ENCODE measurements around the gene CREM. TPM values are rescaled to one million over a fixed set of nuclear protein-coding genes. Genes with fewer than 3 reads are reported as not detected.

Gene CREM
- total and polyA plus RNA-seq, 8 donors: 17.6 to 43.5 (median 33.9) TPM

GRCh38 chr10:35089611-35090161, 37.0 kb upstream of the CREM start:
- H3K9me3 ChIP-seq: no peaks in the 10 kb centered on the region
- no peaks in the 10 kb centered on the region for H3K27me3 ChIP-seq
- H3K4me3 ChIP-seq: peak overlapping the region; percentile 82 to 93
- no peak for TF ChIP-seq CTCF (IDR thresholded peaks at IDR 0.05)
- peaks cover 10 to 45% of the 10 kb centered on the region in 2 donors for H3K4me1 ChIP-seq
- peak overlapping the region; percentile 90 to 94 for H3K27ac ChIP-seq
- peak; percentile 16 for ATAC-seq
- no peaks in the 10 kb centered on the region for H3K36me3 ChIP-seq
- peak in 2 of 4 donors; percentile 15 to 21 for DNase-seq
- intact Hi-C loops (cut with DNase I): no loop called here

- intact Hi-C loops (cut with DNase I): no loop called here
- TF ChIP-seq CTCF (IDR thresholded peaks at IDR 0.05): no peak
- Histone ChIP-seq H3K9me3 (no peaks in the 10 kb centered on the region), H3K27ac (peak within 1 kb of the TSS; percentile 90 to 94), H3K27me3 (no peaks in the 10 kb centered on the region), H3K36me3 (no peaks in the 10 kb centered on the region), H3K4me3 (peak within 1 kb of the TSS; percentile 82 to 93), H3K4me1 (peaks cover 10 to 45% of the 10 kb centered on the region in 2 donors)
- DNase-seq (peak; percentile 91 to 96 (median 94)), ATAC-seq (peak; percentile 99)
Observed at GRCh38 chr10:35090162-35090954, 36.3 kb upstream of the CREM start, which contains the start of gene CUL2. Gene CUL2 (minus strand): TSS chr10:35090341. CDS start chr10:35071317, 19,024 bp downstream.

- intact Hi-C loops (cut with DNase I): no loop called here
- no peak for TF ChIP-seq CTCF (IDR thresholded peaks at IDR 0.05)
- H3K4me3 ChIP-seq: no peak overlapping the region
- peaks cover 10 to 27% of the 10 kb centered on the region in 2 donors for H3K4me1 ChIP-seq
- no peak for ATAC-seq
- DNase-seq: no peak
- H3K27me3 ChIP-seq: peaks cover 0 to 7% of the 10 kb centered on the region in 2 donors
- H3K27ac ChIP-seq: no peak overlapping the region
- H3K9me3 ChIP-seq: no peaks in the 10 kb centered on the region
- H3K36me3 ChIP-seq: no peaks in the 10 kb centered on the region
Observed at GRCh38 chr10:35091994-35092790, 34.5 kb upstream of the CREM start.

GRCh38 chr10:35092851-35093250, 33.8 kb upstream of the CREM start:
- intact Hi-C loops (cut with DNase I): no loop called here
- ATAC-seq: no peak

More at GRCh38 chr10:35092851-35093250, 33.8 kb upstream of the CREM start:
- TF ChIP-seq CTCF (IDR thresholded peaks at IDR 0.05): no peak
- no peaks in the 10 kb centered on the region for H3K9me3 ChIP-seq
- H3K4me1 ChIP-seq: peaks cover 10 to 21% of the 10 kb centered on the region in 2 donors
- no peaks in the 10 kb centered on the region for H3K36me3 ChIP-seq
- H3K27ac ChIP-seq: no peak overlapping the region
- H3K27me3 ChIP-seq: peaks cover 0 to 12% of the 10 kb centered on the region in 2 donors
- no peak for DNase-seq
- H3K4me3 ChIP-seq: no peak overlapping the region

Data from left lung (tissue), 10 donors.